Activated T-cell treated with anti-CD3 and anti-CD28 coated beads, Interleukin-2, amount 50 U/mL, for 4 hours (primary cell): Measurements from ENCODE around the gene SLC4A2. TPM values are rescaled to one million over a fixed set of nuclear protein-coding genes. Genes with fewer than 3 reads are reported as not detected.

Experiments
- ATAC-seq, 2 donors: fragments of 200-7000 bp; cut with Tn5 transposase; one replicate each; pipeline ENCODE4 v1.10.0; 2021
- DNase-seq: peaks from one replicate; pipeline ENCODE4 v3.0.0-alpha.2; 2020
- H3K27me3 Mint-ChIP-seq: one replicate; pipeline ENCODE4 v1.8.0; 2021; ENCODE audit warnings: low read depth, mixed read lengths
- H3K36me3 Mint-ChIP-seq: one replicate; pipeline ENCODE4 v1.8.0; 2022; ENCODE audit warnings: mixed read lengths; ENCODE audit not compliant: insufficient read depth
- H3K4me1 Mint-ChIP-seq: one replicate; pipeline ENCODE4 v1.8.0; 2021; ENCODE audit warnings: low read depth, mixed read lengths
- H3K4me3 Mint-ChIP-seq: one replicate; pipeline ENCODE4 v1.8.0; 2021; ENCODE audit warnings: mild to moderate bottlenecking, moderate library complexity, mixed read lengths
- H3K9me3 Mint-ChIP-seq: one replicate; pipeline ENCODE4 v1.8.0; 2021; ENCODE audit warnings: mixed read lengths
- total RNA-seq, 3 donors: library from RNA; stranded (reverse); gene quantifications; one replicate each; pipeline ENCODE4 v1.2.1, GENCODE V29; 2021

The SLC4A2 gene
- total RNA-seq, 3 donors from 2014 or later, result 107 to 125 (median 111) TPM

GRCh38 chr7:151058781-151059366 lies 515 bp upstream of the SLC4A2 start:
- Mint-ChIP-seq H3K4me1 (peaks cover 32% of the 10 kb centered on the region), H3K9me3 (no peaks in the 10 kb centered on the region), H3K27me3 (no peaks in the 10 kb centered on the region), H3K36me3 (no peaks in the 10 kb centered on the region), H3K4me3 (peak overlapping the region; percentile 92)
- ATAC-seq (no peak), DNase-seq (no peak)

- peaks cover 32% of the 10 kb centered on the region for H3K4me1 Mint-ChIP-seq
- no peak for ATAC-seq
- H3K36me3 Mint-ChIP-seq, result no peaks in the 10 kb centered on the region
- H3K27me3 Mint-ChIP-seq, result no peaks in the 10 kb centered on the region
- no peaks in the 10 kb centered on the region for H3K9me3 Mint-ChIP-seq
- H3K4me3 Mint-ChIP-seq, result peak overlapping the region; percentile 92
- DNase-seq, result no peak
Observed at GRCh38 chr7:151060113-151060415, 675 bp downstream of the SLC4A2 start.

DNA sequence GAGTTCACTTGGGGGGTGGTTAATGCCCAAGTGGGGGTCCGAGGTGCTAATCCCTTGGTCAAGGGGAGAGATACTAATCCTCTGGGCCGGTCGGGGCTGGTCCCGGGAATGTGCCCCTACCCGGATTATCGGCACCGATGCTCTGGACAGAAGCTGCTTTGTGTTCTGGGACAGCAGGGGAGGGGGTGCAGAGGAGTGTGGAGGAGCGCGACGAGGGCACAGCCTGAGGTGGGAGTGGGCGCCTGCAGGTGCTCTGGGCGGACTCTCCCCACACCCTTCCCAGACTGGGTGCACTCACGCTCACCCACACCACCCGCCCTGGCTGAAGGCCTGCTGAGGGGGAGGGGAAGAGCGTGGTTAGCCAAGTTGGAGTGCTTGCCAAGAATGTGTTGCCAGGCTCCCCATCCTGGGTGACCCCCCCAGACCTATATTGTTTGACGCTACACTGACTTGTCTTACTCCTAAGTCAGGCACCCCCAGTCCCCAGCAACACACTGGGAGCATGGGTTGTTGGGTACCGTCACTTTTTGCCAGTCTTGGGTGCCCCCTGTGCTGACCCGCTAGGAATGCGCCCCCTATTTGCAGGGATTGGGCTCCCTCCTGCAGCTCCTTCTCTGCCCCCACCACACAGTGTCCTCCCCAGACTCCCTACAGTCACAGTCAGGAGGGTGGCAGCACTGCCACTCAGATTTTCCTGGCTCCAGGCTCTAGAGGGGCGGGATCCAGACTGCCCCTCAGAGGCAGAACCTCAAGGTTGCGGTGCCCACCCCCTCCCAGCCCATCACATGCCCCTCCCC lies 1.2 kb downstream of the SLC4A2 start:
- H3K9me3 Mint-ChIP-seq, result no peaks in the 10 kb centered on the region
- ATAC-seq (no peak), DNase-seq (no peak)
- H3K27me3 Mint-ChIP-seq, result no peaks in the 10 kb centered on the region
- peaks cover 32% of the 10 kb centered on the region for H3K4me1 Mint-ChIP-seq
- H3K4me3 Mint-ChIP-seq, result peak overlapping the region; percentile 92
- H3K36me3 Mint-ChIP-seq, result peaks cover 4% of the 10 kb centered on the region

GRCh38 chr7:151061213-151062110 lies 2.1 kb downstream of the SLC4A2 start:
- peak overlapping the region; percentile 92 for H3K4me3 Mint-ChIP-seq
- peaks cover 31% of the 10 kb centered on the region for H3K4me1 Mint-ChIP-seq
- H3K36me3 Mint-ChIP-seq, result peaks cover 5% of the 10 kb centered on the region
- no peak for DNase-seq
- H3K9me3 Mint-ChIP-seq, result no peaks in the 10 kb centered on the region
- H3K27me3 Mint-ChIP-seq, result no peaks in the 10 kb centered on the region
- ATAC-seq, result no peak

GRCh38 chr7:151062111-151062398 lies 2.7 kb downstream of the SLC4A2 start:
- peak overlapping the region; percentile 92 for H3K4me3 Mint-ChIP-seq
- DNase-seq (no peak), ATAC-seq (no peak)
- H3K4me1 Mint-ChIP-seq, result peaks cover 26% of the 10 kb centered on the region
- no peaks in the 10 kb centered on the region for H3K27me3 Mint-ChIP-seq
- peaks cover 5% of the 10 kb centered on the region for H3K36me3 Mint-ChIP-seq
- no peaks in the 10 kb centered on the region for H3K9me3 Mint-ChIP-seq

- Mint-ChIP-seq H3K27me3 (no peaks in the 10 kb centered on the region), H3K36me3 (peaks cover 8% of the 10 kb centered on the region), H3K9me3 (no peaks in the 10 kb centered on the region), H3K4me3 (no peak overlapping the region), H3K4me1 (peaks cover 20% of the 10 kb centered on the region)
- DNase-seq (no peak), ATAC-seq (no peak)
Observed at GRCh38 chr7:151062399-151063211, 3.2 kb downstream of the SLC4A2 start.

- ATAC-seq (no peak), DNase-seq (no peak)
- peaks cover 19% of the 10 kb centered on the region for H3K4me1 Mint-ChIP-seq
- no peak overlapping the region for H3K4me3 Mint-ChIP-seq
- peaks cover 12% of the 10 kb centered on the region for H3K36me3 Mint-ChIP-seq
- no peaks in the 10 kb centered on the region for H3K9me3 Mint-ChIP-seq
- H3K27me3 Mint-ChIP-seq, result no peaks in the 10 kb centered on the region
Observed at GRCh38 chr7:151063212-151063561, 3.8 kb downstream of the SLC4A2 start.

DNA sequence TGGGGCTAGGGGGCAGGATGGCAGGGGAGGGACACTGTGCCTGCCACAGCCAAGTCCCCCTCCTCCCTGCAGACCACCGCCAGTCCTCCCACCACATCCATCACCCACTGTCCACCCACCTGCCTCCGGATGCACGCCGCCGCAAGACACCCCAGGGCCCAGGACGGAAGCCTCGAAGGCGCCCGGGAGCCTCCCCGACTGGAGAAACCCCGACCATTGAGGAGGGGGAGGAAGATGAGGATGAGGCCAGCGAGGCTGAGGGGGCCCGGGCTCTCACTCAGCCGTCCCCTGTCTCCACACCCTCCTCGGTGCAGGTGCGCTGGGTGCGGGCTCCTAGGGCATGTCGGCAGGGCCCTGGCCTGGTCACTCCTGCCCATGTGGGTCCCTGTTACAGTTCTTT lies 5.1 kb downstream of the SLC4A2 start:
- Mint-ChIP-seq H3K4me3 (no peak overlapping the region), H3K27me3 (no peaks in the 10 kb centered on the region), H3K9me3 (no peaks in the 10 kb centered on the region), H3K36me3 (peaks cover 16% of the 10 kb centered on the region), H3K4me1 (peaks cover 13% of the 10 kb centered on the region)
- DNase-seq (no peak), ATAC-seq (no peak)

DNA sequence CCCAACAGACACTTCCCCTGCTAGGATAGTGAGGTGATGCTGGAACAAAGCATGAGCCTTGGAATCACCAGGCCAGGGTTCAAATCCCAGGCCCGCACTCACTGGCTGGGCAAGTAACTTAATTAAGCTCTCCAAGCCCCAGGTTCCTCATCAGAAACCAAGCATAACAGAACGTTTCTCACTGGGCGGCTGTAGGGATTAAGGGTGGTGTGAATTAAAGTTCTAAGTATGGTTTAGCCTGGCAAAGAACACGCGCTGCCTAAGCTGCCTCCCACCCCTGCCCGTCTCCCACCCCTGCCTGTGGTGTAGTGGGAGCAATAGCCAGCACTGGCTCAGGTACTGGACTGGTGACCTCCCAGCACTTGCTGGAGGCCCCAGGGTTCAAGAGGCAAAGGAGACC lies 5.6 kb downstream of the SLC4A2 start:
- H3K4me1 Mint-ChIP-seq, result peaks cover 13% of the 10 kb centered on the region
- no peak for ATAC-seq
- no peaks in the 10 kb centered on the region for H3K27me3 Mint-ChIP-seq
- H3K36me3 Mint-ChIP-seq, result peaks cover 16% of the 10 kb centered on the region
- no peak for DNase-seq
- H3K9me3 Mint-ChIP-seq, result no peaks in the 10 kb centered on the region
- H3K4me3 Mint-ChIP-seq, result no peak overlapping the region

- no peak for ATAC-seq
- Mint-ChIP-seq H3K9me3 (no peaks in the 10 kb centered on the region), H3K4me3 (no peak overlapping the region), H3K27me3 (no peaks in the 10 kb centered on the region), H3K36me3 (peaks cover 16% of the 10 kb centered on the region), H3K4me1 (peaks cover 9% of the 10 kb centered on the region)
- DNase-seq, result no peak
Observed at GRCh38 chr7:151065516-151065915, 6.1 kb downstream of the SLC4A2 start.

DNA sequence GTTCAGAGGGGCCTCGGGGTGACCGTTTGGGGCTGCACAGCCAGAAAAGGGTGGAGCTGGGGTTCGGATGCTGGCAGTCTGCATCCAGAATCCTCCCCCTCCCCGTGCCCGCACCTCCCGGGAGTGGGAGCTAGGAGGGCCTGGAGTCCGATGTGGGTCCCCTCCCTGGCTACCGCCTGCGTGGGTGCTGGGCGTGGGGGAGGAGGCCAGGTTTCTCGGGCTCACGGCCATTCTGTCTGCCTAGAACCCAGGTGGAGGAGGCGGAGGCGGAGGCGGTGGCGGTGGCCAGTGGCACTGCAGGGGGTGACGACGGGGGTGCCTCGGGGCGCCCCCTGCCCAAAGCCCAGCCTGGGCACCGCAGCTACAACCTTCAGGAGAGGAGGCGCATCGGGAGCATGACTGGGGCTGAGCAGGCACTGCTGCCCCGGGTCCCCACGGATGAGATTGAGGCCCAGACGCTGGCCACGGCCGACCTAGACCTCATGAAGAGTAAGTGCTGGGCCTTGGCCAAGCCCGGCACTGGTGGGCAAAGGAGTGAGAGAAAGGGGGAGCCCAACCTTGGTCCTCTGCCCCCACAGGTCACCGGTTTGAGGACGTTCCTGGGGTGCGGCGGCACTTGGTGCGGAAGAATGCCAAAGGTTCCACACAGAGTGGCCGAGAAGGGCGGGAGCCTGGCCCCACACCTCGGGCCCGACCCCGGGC lies 7.0 kb downstream of the SLC4A2 start:
- no peak overlapping the region for H3K4me3 Mint-ChIP-seq
- ATAC-seq (no peak), DNase-seq (no peak)
- H3K27me3 Mint-ChIP-seq, result no peaks in the 10 kb centered on the region
- H3K9me3 Mint-ChIP-seq, result no peaks in the 10 kb centered on the region
- peaks cover 16% of the 10 kb centered on the region for H3K36me3 Mint-ChIP-seq
- peaks cover 3% of the 10 kb centered on the region for H3K4me1 Mint-ChIP-seq

DNA sequence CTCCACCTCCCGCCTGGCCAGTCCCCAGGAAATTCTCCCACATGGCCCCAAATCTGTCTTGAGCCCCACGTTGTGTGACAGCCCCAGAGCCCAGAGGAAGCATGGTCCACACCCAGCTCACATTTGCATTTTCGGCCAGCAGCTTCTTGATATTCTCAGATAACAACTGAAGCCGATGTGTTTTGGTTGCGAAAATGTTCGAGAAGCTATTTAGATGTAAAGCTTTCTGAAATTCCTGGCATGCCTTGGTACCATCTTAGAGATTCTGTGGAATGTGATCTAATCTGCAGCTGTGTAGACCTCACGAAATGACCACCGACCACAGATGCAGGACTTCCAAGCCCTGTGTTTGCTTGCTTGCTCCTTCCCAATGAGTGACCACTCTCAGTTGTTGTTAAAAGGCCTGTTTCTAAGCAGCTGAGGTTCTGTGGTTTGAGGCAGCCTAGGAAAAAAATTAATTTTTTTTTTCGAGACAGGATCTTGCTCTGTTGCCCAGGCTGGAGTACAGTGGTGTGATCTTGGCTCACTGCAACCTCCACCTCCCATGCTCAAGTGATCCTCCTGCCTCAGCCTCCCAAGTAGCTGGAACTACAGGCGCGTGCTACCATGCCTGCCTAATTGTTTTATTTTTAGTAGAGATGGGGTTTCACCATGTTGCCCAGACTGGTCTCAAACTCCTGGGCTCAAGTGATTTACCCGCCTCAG lies 8.8 kb downstream of the SLC4A2 start:
- DNase-seq (no peak), ATAC-seq (no peak)
- H3K27me3 Mint-ChIP-seq, result no peaks in the 10 kb centered on the region
- no peaks in the 10 kb centered on the region for H3K4me1 Mint-ChIP-seq
- H3K9me3 Mint-ChIP-seq, result no peaks in the 10 kb centered on the region
- no peak overlapping the region for H3K4me3 Mint-ChIP-seq
- H3K36me3 Mint-ChIP-seq, result peaks cover 16% of the 10 kb centered on the region

DNA sequence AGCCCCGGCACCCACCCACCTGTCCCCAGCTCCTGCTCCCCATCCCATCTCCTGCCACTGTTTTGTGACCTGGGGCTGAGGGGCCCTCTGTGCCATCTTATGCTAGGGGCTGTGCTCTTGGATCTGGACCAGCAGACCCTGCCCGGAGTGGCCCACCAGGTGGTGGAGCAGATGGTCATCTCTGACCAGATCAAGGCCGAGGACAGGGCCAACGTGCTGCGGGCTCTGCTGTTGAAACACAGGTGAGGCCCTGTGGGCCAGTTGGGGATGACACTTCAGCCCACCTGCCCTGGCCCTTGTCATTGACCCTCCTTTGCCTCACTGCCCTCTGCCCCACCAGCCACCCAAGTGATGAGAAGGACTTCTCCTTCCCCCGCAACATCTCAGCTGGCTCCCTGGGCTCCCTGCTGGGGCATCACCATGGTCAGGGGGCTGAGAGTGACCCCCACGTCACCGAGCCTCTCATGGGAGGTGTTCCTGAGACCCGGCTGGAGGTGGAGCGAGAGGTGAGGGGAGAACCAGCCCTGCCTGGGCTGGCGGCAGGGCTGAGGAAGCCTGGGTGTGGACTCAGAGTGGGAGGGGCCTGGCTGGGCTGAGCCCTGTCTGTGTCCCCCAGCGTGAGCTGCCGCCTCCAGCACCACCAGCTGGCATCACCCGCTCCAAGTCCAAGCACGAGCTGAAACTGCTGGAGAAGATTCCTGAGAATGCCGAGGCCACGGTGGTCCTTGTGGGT lies 10.6 kb downstream of the SLC4A2 start:
- Mint-ChIP-seq H3K4me3 (no peak overlapping the region), H3K27me3 (no peaks in the 10 kb centered on the region), H3K36me3 (peaks cover 16% of the 10 kb centered on the region), H3K9me3 (no peaks in the 10 kb centered on the region), H3K4me1 (no peaks in the 10 kb centered on the region)
- DNase-seq, result no peak
- ATAC-seq, result no peak
